Activated CD8-positive, alpha-beta memory T cell treated with anti-CD3 and anti-CD28 coated beads for 4 hours (primary cell): Measurements from ENCODE around the gene DSG2.

Experiments used
- DNase-seq, 2 donors: peaks; one replicate each; pipeline ENCODE4 v3.0.0-alpha.2; 2020; ENCODE audit warnings: low read depth in 2 of 2

Gene DSG2

DNA sequence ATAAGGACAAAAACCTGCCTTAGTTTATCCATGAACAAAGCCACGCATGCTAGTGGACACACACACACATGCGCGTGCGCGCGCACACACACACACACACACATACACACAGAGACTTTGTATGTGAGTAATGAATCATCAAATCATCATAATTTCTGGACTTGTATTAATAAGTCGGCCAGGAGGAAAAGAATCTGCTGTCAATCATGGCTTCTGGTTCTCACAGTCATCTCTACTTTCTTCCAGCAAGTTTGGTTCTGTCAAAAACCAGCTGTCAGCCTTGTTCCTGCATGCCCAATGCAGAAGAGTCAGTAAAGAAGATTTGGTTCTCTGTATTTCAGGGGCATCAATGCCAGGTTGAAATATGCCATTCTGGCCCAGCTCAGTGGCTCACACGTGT, 92.6 kb downstream of the DSG2 start:
- no peak for DNase-seq

DNA sequence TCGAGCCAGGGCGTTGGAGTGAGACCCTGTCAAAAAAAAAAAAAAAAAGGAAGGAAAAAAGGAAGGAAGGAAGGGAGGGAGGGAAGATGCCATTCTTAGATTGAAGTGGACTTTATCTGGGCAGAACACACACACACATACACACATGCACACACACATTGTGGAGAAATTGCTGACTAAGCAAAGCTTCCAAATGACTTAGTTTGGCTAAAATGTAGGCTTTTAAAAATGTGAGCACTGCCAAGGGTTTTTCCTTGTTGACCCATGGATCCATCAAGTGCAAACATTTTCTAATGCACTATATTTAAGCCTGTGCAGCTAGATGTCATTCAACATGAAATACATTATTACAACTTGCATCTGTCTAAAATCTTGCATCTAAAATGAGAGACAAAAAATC, 93.1 kb downstream of the DSG2 start:
- DNase-seq = no peak

DNA sequence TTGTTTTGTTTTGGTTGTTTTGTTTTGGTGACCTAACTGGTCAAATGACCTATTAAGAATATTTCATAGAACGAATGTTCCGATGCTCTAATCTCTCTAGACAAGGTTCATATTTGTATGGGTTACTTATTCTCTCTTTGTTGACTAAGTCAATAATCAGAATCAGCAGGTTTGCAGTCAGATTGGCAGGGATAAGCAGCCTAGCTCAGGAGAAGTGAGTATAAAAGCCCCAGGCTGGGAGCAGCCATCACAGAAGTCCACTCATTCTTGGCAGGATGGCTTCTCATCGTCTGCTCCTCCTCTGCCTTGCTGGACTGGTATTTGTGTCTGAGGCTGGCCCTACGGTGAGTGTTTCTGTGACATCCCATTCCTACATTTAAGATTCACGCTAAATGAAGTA, 93.7 kb downstream of the DSG2 start, which contains the start of gene TTR:
Gene TTR (plus strand): TSS at position 250 of the 400 bp plus-strand sequence. CDS start 26 bp downstream, at position 276.
- DNase-seq = no peak

DNA sequence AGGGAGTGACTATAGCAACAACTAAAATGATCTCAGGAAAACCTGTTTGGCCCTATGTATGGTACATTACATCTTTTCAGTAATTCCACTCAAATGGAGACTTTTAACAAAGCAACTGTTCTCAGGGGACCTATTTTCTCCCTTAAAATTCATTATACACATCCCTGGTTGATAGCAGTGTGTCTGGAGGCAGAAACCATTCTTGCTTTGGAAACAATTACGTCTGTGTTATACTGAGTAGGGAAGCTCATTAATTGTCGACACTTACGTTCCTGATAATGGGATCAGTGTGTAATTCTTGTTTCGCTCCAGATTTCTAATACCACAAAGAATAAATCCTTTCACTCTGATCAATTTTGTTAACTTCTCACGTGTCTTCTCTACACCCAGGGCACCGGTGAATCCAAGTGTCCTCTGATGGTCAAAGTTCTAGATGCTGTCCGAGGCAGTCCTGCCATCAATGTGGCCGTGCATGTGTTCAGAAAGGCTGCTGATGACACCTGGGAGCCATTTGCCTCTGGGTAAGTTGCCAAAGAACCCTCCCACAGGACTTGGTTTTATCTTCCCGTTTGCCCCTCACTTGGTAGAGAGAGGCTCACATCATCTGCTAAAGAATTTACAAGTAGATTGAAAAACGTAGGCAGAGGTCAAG, 94.7 kb downstream of the DSG2 start:
- no peak for DNase-seq

DNA sequence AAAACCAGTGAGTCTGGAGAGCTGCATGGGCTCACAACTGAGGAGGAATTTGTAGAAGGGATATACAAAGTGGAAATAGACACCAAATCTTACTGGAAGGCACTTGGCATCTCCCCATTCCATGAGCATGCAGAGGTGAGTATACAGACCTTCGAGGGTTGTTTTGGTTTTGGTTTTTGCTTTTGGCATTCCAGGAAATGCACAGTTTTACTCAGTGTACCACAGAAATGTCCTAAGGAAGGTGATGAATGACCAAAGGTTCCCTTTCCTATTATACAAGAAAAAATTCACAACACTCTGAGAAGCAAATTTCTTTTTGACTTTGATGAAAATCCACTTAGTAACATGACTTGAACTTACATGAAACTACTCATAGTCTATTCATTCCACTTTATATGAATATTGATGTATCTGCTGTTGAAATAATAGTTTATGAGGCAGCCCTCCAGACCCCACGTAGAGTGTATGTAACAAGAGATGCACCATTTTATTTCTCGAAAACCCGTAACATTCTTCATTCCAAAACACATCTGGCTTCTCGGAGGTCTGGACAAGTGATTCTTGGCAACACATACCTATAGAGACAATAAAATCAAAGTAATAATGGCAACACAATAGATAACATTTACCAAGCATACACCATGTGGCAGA, 97.3 kb downstream of the DSG2 start:
- DNase-seq = no peak

DNA sequence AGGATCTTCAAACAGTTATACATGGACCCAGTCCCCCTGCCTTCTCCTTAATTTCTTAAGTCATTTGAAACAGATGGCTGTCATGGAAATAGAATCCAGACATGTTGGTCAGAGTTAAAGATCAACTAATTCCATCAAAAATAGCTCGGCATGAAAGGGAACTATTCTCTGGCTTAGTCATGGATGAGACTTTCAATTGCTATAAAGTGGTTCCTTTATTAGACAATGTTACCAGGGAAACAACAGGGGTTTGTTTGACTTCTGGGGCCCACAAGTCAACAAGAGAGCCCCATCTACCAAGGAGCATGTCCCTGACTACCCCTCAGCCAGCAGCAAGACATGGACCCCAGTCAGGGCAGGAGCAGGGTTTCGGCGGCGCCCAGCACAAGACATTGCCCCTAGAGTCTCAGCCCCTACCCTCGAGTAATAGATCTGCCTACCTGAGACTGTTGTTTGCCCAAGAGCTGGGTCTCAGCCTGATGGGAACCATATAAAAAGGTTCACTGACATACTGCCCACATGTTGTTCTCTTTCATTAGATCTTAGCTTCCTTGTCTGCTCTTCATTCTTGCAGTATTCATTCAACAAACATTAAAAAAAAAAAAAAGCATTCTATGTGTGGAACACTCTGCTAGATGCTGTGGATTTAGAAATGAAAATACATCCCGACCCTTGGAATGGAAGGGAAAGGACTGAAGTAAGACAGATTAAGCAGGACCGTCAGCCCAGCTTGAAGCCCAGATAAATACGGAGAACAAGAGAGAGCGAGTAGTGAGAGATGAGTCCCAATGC, 98.3 kb downstream of the DSG2 start:
- DNase-seq = no peak

DNA sequence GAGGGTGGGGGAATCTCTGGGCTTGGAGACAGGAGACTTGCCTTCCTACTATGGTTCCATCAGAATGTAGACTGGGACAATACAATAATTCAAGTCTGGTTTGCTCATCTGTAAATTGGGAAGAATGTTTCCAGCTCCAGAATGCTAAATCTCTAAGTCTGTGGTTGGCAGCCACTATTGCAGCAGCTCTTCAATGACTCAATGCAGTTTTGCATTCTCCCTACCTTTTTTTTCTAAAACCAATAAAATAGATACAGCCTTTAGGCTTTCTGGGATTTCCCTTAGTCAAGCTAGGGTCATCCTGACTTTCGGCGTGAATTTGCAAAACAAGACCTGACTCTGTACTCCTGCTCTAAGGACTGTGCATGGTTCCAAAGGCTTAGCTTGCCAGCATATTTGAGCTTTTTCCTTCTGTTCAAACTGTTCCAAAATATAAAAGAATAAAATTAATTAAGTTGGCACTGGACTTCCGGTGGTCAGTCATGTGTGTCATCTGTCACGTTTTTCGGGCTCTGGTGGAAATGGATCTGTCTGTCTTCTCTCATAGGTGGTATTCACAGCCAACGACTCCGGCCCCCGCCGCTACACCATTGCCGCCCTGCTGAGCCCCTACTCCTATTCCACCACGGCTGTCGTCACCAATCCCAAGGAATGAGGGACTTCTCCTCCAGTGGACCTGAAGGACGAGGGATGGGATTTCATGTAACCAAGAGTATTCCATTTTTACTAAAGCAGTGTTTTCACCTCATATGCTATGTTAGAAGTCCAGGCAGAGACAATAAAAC, 100.2 kb downstream of the DSG2 start:
- no peak for DNase-seq
